HFFc6 (cell line): ENCODE data around the gene PCP2. TPM values are rescaled to one million over a fixed set of nuclear protein-coding genes. Genes with fewer than 3 reads are reported as not detected.
"Not testable (repeated sequence)": the region's sequence is repeated elsewhere in the genome, so short reads cannot be mapped to it uniquely, and the experiment has no call there.

ENCODE experiments used
- DNase-seq: peaks from one replicate; pipeline ENCODE4 v3.0.0-alpha.2; 2018
- H3K27ac Mint-ChIP-seq: 2 replicates; pipeline ENCODE4 v1.8.0; 2020; ENCODE audit warnings: mild to moderate bottlenecking, mixed read lengths
- H3K27me3 Mint-ChIP-seq: 2 replicates; pipeline ENCODE4 v1.8.0; 2021; ENCODE audit warnings: mild to moderate bottlenecking, moderate library complexity, mixed read lengths; ENCODE audit not compliant: insufficient read depth
- H3K36me3 Mint-ChIP-seq: 2 replicates; pipeline ENCODE4 v1.8.0; 2021; ENCODE audit warnings: low read depth, mixed read lengths
- H3K4me1 Mint-ChIP-seq: 2 replicates; pipeline ENCODE4 v1.8.0; 2020; ENCODE audit warnings: low read depth, mixed read lengths
- H3K4me3 Mint-ChIP-seq: 2 replicates; pipeline ENCODE4 v1.8.0; 2020; ENCODE audit warnings: mild to moderate bottlenecking, moderate library complexity, mixed read lengths
- H3K9me3 Mint-ChIP-seq: 2 replicates; pipeline ENCODE4 v1.8.0; 2020; ENCODE audit warnings: mild to moderate bottlenecking, mixed read lengths
- total RNA-seq, 6 experiments: library from RNA; stranded (reverse); fragmentation: NEBNext Ultra II Directional; extraction: Animal tissue kit (Norgen Biotek cat#: 25700); gene quantifications; 2 replicates in 1 of 6; 3 replicates in 5 of 6; pipeline ENCODE4 v1.2.3, GENCODE V29; 2021
- TF ChIP-seq, protein P1 (sequence below): fragments of 200-600 bp; sonication (generic); IDR thresholded peaks from 2 replicates; pipeline ENCODE4 v1.5.0; 2021; ENCODE audit warnings: antibody characterized with exemption, mild to moderate bottlenecking

Gene PCP2
- total RNA-seq, 6 experiments from 2014 or later, result not detected

DNA sequence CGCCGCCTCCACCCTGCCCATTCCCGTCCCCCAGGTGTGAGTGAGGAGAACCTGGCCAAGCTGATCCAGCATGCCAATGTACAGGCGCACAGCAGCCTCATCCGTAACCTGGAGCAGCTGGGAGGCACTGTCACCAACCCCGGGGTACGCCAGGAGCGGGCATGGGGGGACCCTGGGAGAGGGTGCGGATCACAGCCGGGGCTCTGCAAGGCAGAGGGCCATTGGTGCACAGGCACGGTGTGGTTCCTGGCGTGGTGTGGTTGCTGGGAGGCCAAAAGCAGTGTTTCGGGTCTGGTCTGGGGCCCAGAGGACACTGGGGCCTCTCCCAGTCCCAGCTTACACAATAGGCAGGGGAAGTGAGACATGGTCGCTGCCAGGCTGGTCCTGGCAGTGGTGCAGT, 11.6 kb upstream of the PCP2 start:
- Mint-ChIP-seq H3K27me3 (peaks cover 10% of the 10 kb centered on the region; the same call in 1 of the 2 replicates), H3K27ac (no peak overlapping the region), H3K9me3 (no peaks in the 10 kb centered on the region), H3K36me3 (no peaks in the 10 kb centered on the region), H3K4me1 (no peaks in the 10 kb centered on the region), H3K4me3 (no peak overlapping the region)
- TF ChIP-seq, protein P1, sequence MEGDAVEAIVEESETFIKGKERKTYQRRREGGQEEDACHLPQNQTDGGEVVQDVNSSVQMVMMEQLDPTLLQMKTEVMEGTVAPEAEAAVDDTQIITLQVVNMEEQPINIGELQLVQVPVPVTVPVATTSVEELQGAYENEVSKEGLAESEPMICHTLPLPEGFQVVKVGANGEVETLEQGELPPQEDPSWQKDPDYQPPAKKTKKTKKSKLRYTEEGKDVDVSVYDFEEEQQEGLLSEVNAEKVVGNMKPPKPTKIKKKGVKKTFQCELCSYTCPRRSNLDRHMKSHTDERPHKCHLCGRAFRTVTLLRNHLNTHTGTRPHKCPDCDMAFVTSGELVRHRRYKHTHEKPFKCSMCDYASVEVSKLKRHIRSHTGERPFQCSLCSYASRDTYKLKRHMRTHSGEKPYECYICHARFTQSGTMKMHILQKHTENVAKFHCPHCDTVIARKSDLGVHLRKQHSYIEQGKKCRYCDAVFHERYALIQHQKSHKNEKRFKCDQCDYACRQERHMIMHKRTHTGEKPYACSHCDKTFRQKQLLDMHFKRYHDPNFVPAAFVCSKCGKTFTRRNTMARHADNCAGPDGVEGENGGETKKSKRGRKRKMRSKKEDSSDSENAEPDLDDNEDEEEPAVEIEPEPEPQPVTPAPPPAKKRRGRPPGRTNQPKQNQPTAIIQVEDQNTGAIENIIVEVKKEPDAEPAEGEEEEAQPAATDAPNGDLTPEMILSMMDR, result no peak
- DNase-seq, result no peak

DNA sequence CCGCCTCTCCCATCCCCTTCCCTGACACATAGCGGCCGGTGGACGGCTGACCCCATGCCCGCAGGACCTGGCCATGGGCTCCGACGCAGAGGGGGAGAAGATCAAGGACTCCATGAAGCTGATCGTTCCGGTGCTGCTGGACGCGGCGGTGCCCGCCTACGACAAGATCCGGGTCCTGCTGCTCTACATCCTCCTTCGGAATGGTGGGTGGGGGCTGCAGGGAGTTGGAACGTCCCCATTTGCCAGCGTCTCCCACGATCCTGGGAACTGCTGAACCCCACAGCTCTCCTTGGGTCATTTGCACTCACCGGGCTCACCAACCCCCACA, 11.0 kb upstream of the PCP2 start:
- H3K9me3 Mint-ChIP-seq, result peaks cover 4% of the 10 kb centered on the region; the same call in 1 of the 2 replicates
- no peak for DNase-seq
- no peaks in the 10 kb centered on the region for H3K4me1 Mint-ChIP-seq
- H3K27ac Mint-ChIP-seq, result no peak overlapping the region
- TF ChIP-seq, protein P1, result no peak
- H3K27me3 Mint-ChIP-seq, result peaks cover 10% of the 10 kb centered on the region
- no peaks in the 10 kb centered on the region for H3K36me3 Mint-ChIP-seq
- H3K4me3 Mint-ChIP-seq, result no peak overlapping the region

DNA sequence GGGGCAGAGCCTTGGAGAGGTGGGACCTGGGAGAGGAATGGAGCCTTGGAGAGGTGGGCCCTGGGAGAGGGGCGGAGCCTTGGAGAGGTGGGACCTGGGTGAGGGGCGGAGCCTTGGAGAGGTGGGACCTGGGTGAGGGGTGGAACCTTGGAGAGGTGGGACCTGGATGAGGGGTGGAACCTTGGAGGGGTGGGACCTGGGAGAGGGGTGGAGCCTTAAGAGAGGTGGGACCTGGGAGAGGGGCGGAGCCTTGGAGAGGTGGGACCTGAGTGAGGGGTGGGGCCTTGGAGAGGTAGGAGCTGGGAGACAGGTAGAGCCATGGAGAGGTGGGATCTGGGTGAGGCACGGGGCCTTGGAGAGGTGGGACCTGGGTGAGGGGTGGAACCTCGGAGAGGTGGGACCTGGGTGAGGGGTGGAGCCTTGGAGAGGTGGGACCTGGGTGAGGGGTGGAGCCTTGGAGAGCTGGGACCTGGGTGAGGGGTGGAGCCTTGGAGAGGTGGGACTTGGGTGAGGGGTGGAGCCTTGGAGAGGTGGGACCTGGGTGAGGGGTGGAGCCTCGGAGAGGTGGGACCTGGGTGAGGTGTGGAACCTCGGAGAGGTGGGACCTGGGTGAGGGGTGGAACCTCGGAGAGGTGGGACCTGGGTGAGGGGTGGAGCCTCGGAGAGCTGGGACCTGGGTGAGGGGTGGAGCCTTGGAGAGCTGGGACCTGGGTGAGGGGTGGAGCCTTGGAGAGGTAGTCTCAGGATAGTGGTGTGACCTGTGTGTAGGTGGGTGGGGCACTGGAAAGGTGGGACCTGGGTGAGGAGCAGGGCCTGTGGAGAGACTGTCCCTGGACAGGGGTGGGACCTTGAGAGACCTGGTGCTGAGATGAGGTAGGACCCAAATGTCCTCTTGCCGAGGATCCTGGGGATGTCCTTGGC, 10.4 kb upstream of the PCP2 start:
- H3K27me3 Mint-ChIP-seq, DNase-seq, H3K9me3 Mint-ChIP-seq, H3K36me3 Mint-ChIP-seq, H3K4me1 Mint-ChIP-seq, H3K27ac Mint-ChIP-seq, H3K4me3 Mint-ChIP-seq: not testable (repeated sequence)

DNA sequence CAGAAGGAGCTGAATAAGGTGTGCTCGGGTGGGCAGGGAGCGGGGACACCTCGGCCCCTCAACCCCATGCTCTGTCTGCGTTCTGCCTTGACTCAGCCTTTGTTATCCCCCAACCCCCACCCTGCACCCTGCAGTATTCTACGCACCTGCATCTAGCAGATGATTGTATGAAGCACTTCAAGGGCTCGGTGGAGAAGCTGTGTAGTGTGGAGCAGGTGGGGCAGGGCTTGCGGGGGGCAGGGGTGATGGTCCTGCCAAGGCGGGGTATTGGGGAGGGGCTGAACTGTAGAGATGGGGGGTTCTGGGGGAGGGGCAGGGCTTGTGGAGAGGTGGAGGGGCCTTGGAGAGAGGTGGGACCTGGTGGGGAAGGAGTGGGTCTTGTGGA, 9.5 kb upstream of the PCP2 start:
- TF ChIP-seq, protein P1, result no peak
- Mint-ChIP-seq H3K27me3 (peaks cover 11% of the 10 kb centered on the region), H3K4me1 (no peaks in the 10 kb centered on the region), H3K36me3 (no peaks in the 10 kb centered on the region), H3K4me3 (no peak overlapping the region), H3K9me3 (peaks cover 4% of the 10 kb centered on the region; the same call in 1 of the 2 replicates), H3K27ac (no peak overlapping the region)
- DNase-seq, result no peak

DNA sequence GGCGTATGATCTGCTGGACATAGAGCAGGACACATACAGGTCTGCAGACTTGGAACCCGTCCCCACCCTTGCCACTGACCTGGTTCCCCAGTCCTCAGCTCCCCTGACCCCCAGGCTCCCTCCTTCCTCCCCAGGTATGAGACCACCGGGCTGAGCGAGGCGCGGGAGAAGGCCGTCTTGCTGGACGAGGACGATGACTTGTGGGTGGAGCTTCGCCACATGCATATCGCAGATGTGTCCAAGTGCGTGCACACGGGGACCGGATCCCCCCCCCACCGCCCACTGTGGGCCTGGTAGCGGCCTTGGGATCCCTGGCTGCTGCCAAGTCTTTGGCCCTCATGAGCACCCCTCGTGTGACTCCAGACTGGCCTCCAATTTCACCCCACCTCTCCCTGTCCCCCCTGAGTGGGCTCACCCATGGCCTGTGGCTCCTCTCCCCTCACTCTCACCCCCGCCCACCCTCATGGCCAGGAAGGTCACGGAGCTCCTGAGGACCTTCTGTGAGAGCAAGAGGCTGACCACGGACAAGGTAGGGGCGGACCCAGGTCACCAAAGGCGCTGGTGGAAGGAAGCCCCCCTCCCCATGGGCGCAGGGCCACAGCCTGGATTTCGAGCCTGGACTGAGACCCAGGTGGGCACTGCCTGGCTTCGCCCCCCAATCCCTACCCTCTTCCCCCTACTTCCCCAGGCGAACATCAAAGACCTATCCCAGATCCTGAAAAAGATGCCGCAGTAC, 8.9 kb upstream of the PCP2 start:
- no peak for DNase-seq
- TF ChIP-seq, protein P1, result no peak
- Mint-ChIP-seq H3K4me3 (no peak overlapping the region), H3K4me1 (no peaks in the 10 kb centered on the region), H3K36me3 (no peaks in the 10 kb centered on the region), H3K27me3 (peaks cover 12% of the 10 kb centered on the region), H3K9me3 (peaks cover 4% of the 10 kb centered on the region; the same call in 1 of the 2 replicates), H3K27ac (no peak overlapping the region)
